Measurements from ENCODE around the gene BICC1. TPM values are rescaled to one million over a fixed set of nuclear protein-coding genes. Genes with fewer than 3 reads are reported as not detected.

Gene BICC1
- total and polyA plus RNA-seq, 2 donors (not counting 3 experiments of a cell fraction or from before 2014, with no cell fraction given): 0.06 to 0.29 TPM

DNA sequence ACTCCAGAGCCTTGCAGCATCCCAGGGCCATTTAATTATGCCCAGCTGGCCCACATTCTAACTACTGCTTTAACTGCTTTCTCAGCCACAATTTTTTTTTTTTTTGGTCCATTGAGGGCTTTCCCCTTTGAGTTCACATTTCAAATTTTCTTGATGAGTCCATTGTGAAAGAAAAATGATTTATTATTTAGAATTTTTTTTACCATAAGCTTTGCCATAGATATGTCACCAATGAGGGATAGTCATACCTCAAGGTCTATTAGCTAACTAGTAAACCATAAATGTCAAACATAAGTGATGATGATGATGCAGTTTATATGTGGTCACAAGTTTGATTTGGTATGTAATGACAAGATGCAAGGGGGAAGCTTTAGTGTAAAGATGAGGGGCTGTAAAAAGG lies 282.9 kb downstream of the BICC1 start:
- CTCF ChIA-PET: interaction anchor here (0.6 kb wide), 1 partner anchor 49 kb away, joined by 3 read pairs; no protein-coding TSS in a partner anchor
- TF ChIP-seq POLR2A (IDR thresholded peaks at IDR 0.05; ENCODE audit: low read depth, low read length) (no peak), MYC (IDR thresholded peaks at IDR 0.05; ENCODE audit: low read depth, low read length) (no peak), EZH2 (IDR thresholded peaks at IDR 0.05; ENCODE audit: borderline replicate concordance, low read depth, low read length, severe bottlenecking) (no peak), GATA2 (IDR thresholded peaks at IDR 0.05; ENCODE audit: insufficient read depth, insufficient read length, low read depth, low read length) (no peak), FOS (IDR thresholded peaks at IDR 0.05; ENCODE audit: borderline replicate concordance, insufficient read depth, low read length) (no peak), POLR2AphosphoS5 (IDR thresholded peaks at IDR 0.05; ENCODE audit: insufficient read depth, low read depth, low read length) (no peak), JUN (IDR thresholded peaks at IDR 0.05; ENCODE audit: borderline replicate concordance, insufficient read depth, insufficient read length, low read depth) (no peak)
- TF ChIP-seq, protein P1, sequence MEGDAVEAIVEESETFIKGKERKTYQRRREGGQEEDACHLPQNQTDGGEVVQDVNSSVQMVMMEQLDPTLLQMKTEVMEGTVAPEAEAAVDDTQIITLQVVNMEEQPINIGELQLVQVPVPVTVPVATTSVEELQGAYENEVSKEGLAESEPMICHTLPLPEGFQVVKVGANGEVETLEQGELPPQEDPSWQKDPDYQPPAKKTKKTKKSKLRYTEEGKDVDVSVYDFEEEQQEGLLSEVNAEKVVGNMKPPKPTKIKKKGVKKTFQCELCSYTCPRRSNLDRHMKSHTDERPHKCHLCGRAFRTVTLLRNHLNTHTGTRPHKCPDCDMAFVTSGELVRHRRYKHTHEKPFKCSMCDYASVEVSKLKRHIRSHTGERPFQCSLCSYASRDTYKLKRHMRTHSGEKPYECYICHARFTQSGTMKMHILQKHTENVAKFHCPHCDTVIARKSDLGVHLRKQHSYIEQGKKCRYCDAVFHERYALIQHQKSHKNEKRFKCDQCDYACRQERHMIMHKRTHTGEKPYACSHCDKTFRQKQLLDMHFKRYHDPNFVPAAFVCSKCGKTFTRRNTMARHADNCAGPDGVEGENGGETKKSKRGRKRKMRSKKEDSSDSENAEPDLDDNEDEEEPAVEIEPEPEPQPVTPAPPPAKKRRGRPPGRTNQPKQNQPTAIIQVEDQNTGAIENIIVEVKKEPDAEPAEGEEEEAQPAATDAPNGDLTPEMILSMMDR (IDR thresholded peaks at IDR 0.05; ENCODE audit: extremely low read depth in 1 of 2, insufficient read depth in 1 of 2, low read depth in 1 of 2, low read length in 2 of 2): no peak
- TF ChIP-seq, protein P2, sequence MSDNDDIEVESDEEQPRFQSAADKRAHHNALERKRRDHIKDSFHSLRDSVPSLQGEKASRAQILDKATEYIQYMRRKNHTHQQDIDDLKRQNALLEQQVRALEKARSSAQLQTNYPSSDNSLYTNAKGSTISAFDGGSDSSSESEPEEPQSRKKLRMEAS (IDR thresholded peaks at IDR 0.05; ENCODE audit: insufficient read depth, insufficient read length): no peak
- no TSS peak for BruUV-seq (replicated peaks)
- intact Hi-C loops (cut with micrococcal nuclease) (no loop called here), dilution Hi-C loops (cut with MboI; ENCODE audit: extremely low pct_ligation_motif_present, low sequenced_read_pairs) (no loop called here)
- Histone ChIP-seq H3K27me3 (ENCODE audit: control insufficient read depth in 2 of 2, insufficient read depth in 2 of 2, low read length in 2 of 2) (no peaks in the 10 kb centered on the region), H3K79me2 (ENCODE audit: control insufficient read depth, insufficient read depth, low read length) (no peaks in the 10 kb centered on the region), H3K4me2 (ENCODE audit: insufficient read depth, low read length) (no peak overlapping the region), H2AFZ (ENCODE audit: low read depth, low read length) (no peak overlapping the region), H4K20me1 (replicated peaks; ENCODE audit: control insufficient read depth, extremely low read depth, insufficient read depth, low read length) (no peaks in the 10 kb centered on the region), H3K9me1 (replicated peaks; ENCODE audit: control insufficient read depth, extremely low read depth, insufficient read depth, low read length) (no peaks in the 10 kb centered on the region), H3K27ac (ENCODE audit: insufficient read depth, low read depth, low read length) (no peak overlapping the region), H3K4me3 (replicated peaks in 1 of 3; ENCODE audit: insufficient read depth in 1 of 3, low read depth in 1 of 3, low read length in 3 of 3) (no peak overlapping the region), H3K4me1 (ENCODE audit: control insufficient read depth, extremely low read depth, insufficient read depth, low read length) (peaks cover 4% of the 10 kb centered on the region), H3K9ac (replicated peaks; ENCODE audit: extremely low read depth, insufficient read depth, low read length) (no peak overlapping the region), H3K9me3 (replicated peaks; ENCODE audit: control insufficient read depth, insufficient read depth, low read length) (no peaks in the 10 kb centered on the region), H3K36me3 (ENCODE audit: control insufficient read depth in 2 of 2, extremely low read depth in 1 of 2, insufficient read depth in 2 of 2, low read length in 2 of 2) (no peaks in the 10 kb centered on the region)
- POLR2A ChIA-PET: no interaction called here
- FAIRE-seq (no peak), DNase-seq (ENCODE audit: low read depth, low spot score) (no peak)
